Measurements from ENCODE around the gene UHRF1.

Gene UHRF1

DNA sequence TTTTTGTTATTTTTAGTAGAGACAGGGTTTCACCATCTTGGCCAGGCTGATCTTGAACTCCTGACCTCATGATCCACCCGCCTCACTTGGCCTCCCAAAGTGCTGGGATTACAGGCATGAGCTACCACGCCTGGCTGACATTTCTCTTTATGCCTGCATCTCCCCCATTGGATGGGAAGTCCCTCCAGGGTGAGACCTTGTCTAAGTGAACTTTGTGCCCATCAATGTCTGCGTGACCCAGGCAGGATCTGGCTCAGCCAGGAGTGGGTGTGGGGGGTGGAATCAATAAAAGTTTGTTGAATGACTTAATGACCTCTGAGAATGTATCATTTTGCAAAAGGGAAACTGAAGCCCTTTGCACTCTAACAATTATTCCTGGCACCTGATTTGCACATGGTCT, 4.8 kb upstream of the UHRF1 start:
- H3K36me3 ChIP-seq (ENCODE audit: control insufficient read depth, insufficient read depth, low read length): no peaks in the 10 kb centered on the region
- H3K4me3 ChIP-seq (ENCODE audit: low read depth, low read length): no peak overlapping the region
- no peaks in the 10 kb centered on the region for H3K4me1 ChIP-seq (ENCODE audit: control insufficient read depth, insufficient read depth, low read length)
- no peaks in the 10 kb centered on the region for H3K27me3 ChIP-seq (ENCODE audit: control insufficient read depth, insufficient read depth, low read length)
- H3K9ac ChIP-seq (ENCODE audit: low read depth, low read length): no peak overlapping the region
- H3K9me3 ChIP-seq (ENCODE audit: control insufficient read depth, insufficient read depth, low read length): no peaks in the 10 kb centered on the region

DNA sequence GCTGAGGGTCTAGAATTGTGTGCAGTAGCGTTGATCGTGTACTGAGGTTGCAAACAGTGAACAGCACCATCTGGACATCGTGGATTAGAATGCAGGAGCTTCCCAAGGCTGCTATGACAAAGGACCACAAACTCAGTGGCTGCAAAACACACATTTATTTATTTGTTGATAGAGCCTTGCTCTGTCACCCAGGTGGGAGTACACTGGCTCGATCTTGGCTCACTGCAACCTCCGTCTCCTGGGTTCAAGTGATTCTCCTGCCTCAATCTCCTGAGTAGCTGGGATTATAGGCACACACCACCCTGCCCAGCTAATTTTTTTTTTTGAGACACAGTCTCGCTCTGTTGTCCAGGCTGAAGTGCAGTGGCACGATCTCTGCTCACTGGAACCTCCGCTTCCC, 2.3 kb upstream of the UHRF1 start:
- Histone ChIP-seq H3K27me3 (ENCODE audit: control insufficient read depth, insufficient read depth, low read length) (no peaks in the 10 kb centered on the region), H3K36me3 (ENCODE audit: control insufficient read depth, insufficient read depth, low read length) (peaks cover 3% of the 10 kb centered on the region), H3K9me3 (ENCODE audit: control insufficient read depth, insufficient read depth, low read length) (no peaks in the 10 kb centered on the region), H3K4me1 (ENCODE audit: control insufficient read depth, insufficient read depth, low read length) (peaks cover 5% of the 10 kb centered on the region), H3K4me3 (ENCODE audit: low read depth, low read length) (no peak overlapping the region), H3K9ac (ENCODE audit: low read depth, low read length) (no peak overlapping the region)

DNA sequence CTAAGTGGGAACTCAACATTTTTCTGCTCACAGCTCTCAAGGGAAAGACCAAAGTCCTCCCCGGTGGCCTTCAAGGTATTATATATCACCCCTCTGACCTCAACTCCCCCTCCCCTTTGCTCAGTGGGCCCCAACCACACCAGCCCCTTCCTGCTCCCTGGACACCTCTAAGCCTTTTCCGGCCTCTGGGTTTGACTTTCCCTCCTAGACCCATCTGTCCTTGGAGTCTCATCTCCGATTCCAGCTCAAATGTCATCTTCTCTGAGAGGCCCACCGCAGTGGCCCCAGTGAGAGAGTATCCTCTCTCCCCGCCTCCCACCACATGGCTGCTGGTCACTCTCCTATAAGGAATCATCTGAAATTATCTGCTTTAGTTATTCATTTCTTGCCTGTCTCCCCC, 941 bp upstream of the UHRF1 start:
- no peak overlapping the region for H3K9ac ChIP-seq (ENCODE audit: low read depth, low read length)
- H3K36me3 ChIP-seq (ENCODE audit: control insufficient read depth, insufficient read depth, low read length): peaks cover 5% of the 10 kb centered on the region
- H3K27me3 ChIP-seq (ENCODE audit: control insufficient read depth, insufficient read depth, low read length): no peaks in the 10 kb centered on the region
- no peaks in the 10 kb centered on the region for H3K9me3 ChIP-seq (ENCODE audit: control insufficient read depth, insufficient read depth, low read length)
- H3K4me3 ChIP-seq (ENCODE audit: low read depth, low read length): no peak overlapping the region
- peaks cover 5% of the 10 kb centered on the region for H3K4me1 ChIP-seq (ENCODE audit: control insufficient read depth, insufficient read depth, low read length)

DNA sequence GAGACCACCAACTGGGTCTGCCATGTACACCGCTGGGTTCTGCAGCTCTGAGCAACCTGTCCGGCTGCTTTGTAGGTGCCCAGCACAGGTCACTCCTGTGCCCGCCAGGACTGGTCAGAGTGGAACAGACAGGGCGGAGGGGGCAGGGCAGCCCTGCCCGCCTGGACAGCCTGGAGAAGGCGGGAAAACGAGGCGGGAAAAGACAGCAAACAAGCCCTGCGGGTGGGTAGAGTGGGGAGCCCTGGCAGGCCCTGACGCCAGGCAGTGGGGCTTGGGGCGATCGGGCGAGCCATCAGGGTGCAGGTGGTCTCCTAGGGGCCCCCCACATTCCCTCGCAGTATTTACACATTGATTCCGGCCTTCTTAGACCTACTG, 533 bp upstream of the UHRF1 start:
- Histone ChIP-seq H3K4me1 (ENCODE audit: control insufficient read depth, insufficient read depth, low read length) (peaks cover 5% of the 10 kb centered on the region), H3K9me3 (ENCODE audit: control insufficient read depth, insufficient read depth, low read length) (no peaks in the 10 kb centered on the region), H3K9ac (ENCODE audit: low read depth, low read length) (no peak overlapping the region), H3K27me3 (ENCODE audit: control insufficient read depth, insufficient read depth, low read length) (no peaks in the 10 kb centered on the region), H3K36me3 (ENCODE audit: control insufficient read depth, insufficient read depth, low read length) (peaks cover 5% of the 10 kb centered on the region), H3K4me3 (ENCODE audit: low read depth, low read length) (peak overlapping the region; percentile 54)

DNA sequence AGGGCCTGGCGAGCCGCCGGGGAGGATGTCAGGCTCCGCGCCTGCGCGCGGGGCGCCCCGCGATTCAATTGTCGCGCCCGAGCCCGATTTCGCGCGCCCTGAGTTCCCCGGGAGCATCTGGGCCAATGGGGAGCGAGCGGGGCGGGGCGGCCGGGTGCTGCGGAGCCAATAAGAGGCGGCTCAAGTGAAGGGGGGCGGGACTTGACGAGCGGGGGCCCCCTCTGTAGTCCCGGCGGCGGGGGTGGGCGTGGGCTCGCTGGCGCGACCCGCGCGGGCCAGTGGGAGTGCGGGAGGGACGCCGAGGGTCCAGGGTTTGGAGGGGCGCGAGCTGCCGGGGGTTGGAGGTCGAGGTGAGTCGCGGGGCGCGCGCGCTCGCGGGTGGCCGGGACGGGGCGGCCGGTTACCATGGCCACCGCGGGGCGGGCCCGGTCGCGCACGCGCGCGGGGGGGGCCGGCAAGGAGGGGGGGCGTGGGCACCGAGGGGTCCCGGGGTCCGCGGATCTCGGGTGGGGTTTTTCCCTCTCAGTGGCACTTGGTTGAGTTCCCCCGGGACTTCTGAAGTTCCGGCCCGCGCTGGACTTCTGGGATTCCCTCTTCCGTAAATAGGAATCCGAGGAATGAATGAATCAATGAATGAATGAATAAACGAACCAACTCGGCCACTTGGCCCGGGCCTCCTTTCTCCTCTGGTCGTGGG, 744 bp downstream of the UHRF1 start:
- H3K4me1 ChIP-seq (ENCODE audit: control insufficient read depth, insufficient read depth, low read length): peaks cover 5% of the 10 kb centered on the region
- H3K9ac ChIP-seq (ENCODE audit: low read depth, low read length): peak overlapping the region; percentile 26
- H3K4me3 ChIP-seq (ENCODE audit: low read depth, low read length): peak overlapping the region; percentile 63
- no peaks in the 10 kb centered on the region for H3K27me3 ChIP-seq (ENCODE audit: control insufficient read depth, insufficient read depth, low read length)
- peaks cover 12% of the 10 kb centered on the region for H3K36me3 ChIP-seq (ENCODE audit: control insufficient read depth, insufficient read depth, low read length)
- no peaks in the 10 kb centered on the region for H3K9me3 ChIP-seq (ENCODE audit: control insufficient read depth, insufficient read depth, low read length)

DNA sequence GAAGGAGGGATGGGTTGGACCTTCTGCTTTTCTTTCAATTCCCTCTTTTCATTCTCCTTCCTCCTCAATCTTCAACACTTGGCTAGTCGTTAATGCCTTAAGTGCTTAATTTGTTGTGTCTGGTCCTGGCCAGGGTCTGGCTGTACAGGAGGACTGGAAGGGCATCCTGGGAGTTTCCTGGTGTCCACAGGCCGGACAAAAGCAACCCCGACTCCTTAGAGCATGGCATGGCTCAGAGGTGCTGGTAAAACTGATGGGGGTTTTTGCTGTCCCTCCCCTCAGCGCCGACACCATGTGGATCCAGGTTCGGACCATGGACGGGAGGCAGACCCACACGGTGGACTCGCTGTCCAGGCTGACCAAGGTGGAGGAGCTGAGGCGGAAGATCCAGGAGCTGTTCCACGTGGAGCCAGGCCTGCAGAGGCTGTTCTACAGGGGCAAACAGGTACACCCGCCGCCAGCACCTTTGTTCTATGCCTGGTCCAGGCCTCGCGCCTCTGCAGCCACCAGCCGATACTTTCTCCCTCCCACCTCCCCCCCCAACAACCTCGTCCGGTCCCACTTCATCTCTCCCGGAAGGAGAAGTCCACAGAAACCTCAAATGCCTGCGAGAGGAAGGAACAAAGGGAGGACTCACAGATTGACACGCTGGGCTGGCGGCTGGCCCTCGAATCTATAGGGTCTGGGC, 1.4 kb downstream of the UHRF1 start:
- Histone ChIP-seq H3K9ac (ENCODE audit: low read depth, low read length) (peak overlapping the region; percentile 26), H3K27me3 (ENCODE audit: control insufficient read depth, insufficient read depth, low read length) (no peaks in the 10 kb centered on the region), H3K36me3 (ENCODE audit: control insufficient read depth, insufficient read depth, low read length) (peaks cover 12% of the 10 kb centered on the region), H3K4me1 (ENCODE audit: control insufficient read depth, insufficient read depth, low read length) (peaks cover 5% of the 10 kb centered on the region), H3K4me3 (ENCODE audit: low read depth, low read length) (peak overlapping the region; percentile 63), H3K9me3 (ENCODE audit: control insufficient read depth, insufficient read depth, low read length) (no peaks in the 10 kb centered on the region)

DNA sequence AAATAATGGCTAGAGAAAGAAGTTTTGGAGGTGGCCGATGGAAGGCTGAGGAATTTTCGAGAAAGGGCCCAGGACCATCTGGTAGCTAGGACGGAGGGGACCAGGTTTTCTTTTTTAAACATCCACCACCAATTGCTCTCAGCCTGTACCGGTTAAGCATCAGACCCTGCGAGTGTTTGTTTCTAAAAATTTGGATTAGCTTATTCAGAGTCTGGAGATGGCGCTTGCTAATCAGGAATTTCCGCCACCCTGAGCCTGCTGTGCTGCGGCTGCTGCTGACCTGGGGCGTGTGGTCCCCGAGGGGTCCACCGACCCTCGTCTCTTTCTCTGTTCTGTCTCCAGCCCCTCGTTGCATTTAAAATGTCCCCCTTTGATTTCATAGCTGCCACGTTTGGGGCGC, 2.0 kb downstream of the UHRF1 start:
- Histone ChIP-seq H3K9ac (ENCODE audit: low read depth, low read length) (no peak overlapping the region), H3K9me3 (ENCODE audit: control insufficient read depth, insufficient read depth, low read length) (no peaks in the 10 kb centered on the region), H3K36me3 (ENCODE audit: control insufficient read depth, insufficient read depth, low read length) (peaks cover 12% of the 10 kb centered on the region), H3K27me3 (ENCODE audit: control insufficient read depth, insufficient read depth, low read length) (no peaks in the 10 kb centered on the region), H3K4me1 (ENCODE audit: control insufficient read depth, insufficient read depth, low read length) (peaks cover 5% of the 10 kb centered on the region), H3K4me3 (ENCODE audit: low read depth, low read length) (peak overlapping the region; percentile 63)

DNA sequence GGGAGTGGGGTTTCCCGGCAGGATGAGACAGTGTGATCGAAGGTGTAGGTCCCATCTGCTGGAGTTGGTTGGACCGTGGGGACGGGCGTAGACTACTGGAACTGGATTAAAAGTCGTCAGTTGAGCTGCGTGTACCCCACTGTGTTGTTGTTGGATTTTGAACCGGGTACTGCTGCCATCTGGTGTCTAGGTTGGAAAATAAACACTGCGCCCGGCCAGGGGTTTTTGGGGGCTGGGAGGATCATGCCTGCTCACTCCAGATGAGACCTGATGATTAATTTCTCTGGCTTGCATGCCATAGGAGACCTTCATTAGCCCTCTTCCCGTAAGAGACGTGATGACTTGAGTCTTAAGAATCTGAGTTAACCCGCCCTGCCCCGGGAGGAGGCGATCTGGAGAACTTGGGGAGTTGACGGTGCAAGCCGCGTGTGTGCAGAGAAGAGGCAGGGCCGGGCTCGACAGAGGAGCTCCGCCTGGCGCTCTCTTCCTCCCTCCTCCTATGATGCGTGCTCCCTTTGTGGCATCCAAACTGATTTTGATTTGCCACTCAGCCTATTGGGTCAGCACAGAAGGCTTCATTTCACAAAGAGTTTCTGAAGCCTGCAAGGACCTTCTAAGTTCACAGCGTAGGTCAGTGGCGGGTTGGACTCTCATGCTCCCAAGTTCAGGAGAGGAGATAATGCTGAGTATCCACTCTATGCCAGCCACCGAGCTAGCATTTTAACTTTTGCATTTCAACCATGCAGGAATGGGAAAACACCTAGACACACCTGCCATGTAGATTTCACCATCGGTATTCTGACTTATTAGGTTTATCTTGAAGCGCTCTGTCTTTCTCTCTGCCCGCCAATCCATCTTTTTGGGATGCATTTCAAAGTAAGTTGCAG, 2.7 kb downstream of the UHRF1 start:
- Histone ChIP-seq H3K4me1 (ENCODE audit: control insufficient read depth, insufficient read depth, low read length) (peaks cover 5% of the 10 kb centered on the region), H3K9me3 (ENCODE audit: control insufficient read depth, insufficient read depth, low read length) (no peaks in the 10 kb centered on the region), H3K9ac (ENCODE audit: low read depth, low read length) (no peak overlapping the region), H3K36me3 (ENCODE audit: control insufficient read depth, insufficient read depth, low read length) (peaks cover 12% of the 10 kb centered on the region), H3K27me3 (ENCODE audit: control insufficient read depth, insufficient read depth, low read length) (no peaks in the 10 kb centered on the region), H3K4me3 (ENCODE audit: low read depth, low read length) (no peak overlapping the region)

DNA sequence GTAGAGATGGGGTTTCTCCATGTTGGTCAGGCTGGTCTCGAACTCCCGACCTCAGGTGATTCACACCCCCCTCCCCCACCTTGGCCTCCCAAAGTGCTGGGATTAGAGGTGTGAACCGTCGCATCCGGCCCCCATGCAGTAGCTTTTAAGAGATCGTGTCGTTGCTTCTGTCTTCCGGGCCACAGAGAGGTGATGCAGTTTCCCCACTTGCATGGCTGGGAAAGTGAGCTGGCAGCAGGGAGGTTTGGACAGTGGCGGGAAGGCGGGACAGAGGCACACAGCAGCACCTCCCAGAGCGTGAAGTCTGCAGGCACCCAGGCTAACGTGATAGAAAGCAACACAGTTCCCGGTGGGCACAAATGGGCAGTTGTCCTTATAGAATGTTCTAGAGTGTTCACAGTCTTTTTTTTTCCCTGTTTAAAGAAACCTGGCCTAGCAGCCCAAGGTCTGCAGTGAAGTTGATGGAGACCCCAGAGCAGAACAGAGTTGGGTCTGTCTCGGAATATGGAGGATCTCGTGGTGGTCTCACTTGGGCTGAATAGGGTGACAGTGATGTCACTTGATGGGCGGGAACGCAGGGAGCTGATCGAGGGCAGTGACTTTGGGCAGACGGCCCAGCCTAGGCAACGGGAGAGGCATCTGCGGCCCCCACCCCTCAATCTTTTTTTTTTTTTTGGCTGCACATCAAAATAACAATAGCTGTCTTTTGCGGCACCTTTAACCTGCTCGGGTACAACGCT, 4.9 kb downstream of the UHRF1 start:
- Histone ChIP-seq H3K4me3 (ENCODE audit: low read depth, low read length) (no peak overlapping the region), H3K36me3 (ENCODE audit: control insufficient read depth, insufficient read depth, low read length) (peaks cover 12% of the 10 kb centered on the region), H3K9me3 (ENCODE audit: control insufficient read depth, insufficient read depth, low read length) (no peaks in the 10 kb centered on the region), H3K4me1 (ENCODE audit: control insufficient read depth, insufficient read depth, low read length) (peaks cover 5% of the 10 kb centered on the region), H3K9ac (ENCODE audit: low read depth, low read length) (no peak overlapping the region), H3K27me3 (ENCODE audit: control insufficient read depth, insufficient read depth, low read length) (no peaks in the 10 kb centered on the region)

DNA sequence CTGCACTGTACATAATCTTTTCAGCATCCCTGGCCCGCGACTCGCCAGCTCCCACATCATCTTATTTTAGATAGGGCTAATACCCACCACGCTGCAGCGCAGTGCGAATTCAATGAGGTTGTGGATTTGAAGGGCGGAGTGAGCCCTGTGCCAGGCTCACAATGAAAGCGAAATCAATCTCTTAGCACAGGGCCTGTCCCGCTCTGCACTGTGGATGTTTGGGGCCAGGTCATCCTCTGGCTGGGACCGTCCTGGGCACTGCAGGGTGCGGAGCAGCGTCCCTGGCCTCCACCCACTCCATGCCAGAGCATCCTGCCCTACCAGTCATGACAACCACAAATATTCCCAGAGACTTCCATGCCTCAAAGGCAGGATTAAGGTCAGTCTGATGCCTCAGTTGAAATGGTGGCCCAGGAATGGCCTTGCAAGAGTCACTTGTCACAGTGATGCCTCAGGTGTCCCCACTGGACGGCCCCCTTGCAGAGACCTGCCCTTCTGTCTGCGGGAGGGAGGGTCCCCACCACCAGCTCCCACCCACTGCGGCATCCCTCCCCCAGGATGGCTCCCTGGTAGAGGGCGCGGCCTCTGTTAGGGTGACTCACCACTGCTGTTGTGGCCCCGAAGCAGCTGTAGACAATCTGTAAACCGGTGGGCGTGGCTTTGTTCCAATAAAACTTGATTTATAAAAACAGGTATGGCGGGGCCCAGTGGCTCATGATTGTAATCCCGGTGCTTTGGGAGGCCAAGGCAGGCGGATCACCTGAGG, 5.6 kb downstream of the UHRF1 start:
- Histone ChIP-seq H3K4me3 (ENCODE audit: low read depth, low read length) (no peak overlapping the region), H3K36me3 (ENCODE audit: control insufficient read depth, insufficient read depth, low read length) (peaks cover 12% of the 10 kb centered on the region), H3K9me3 (ENCODE audit: control insufficient read depth, insufficient read depth, low read length) (no peaks in the 10 kb centered on the region), H3K9ac (ENCODE audit: low read depth, low read length) (no peak overlapping the region), H3K27me3 (ENCODE audit: control insufficient read depth, insufficient read depth, low read length) (no peaks in the 10 kb centered on the region), H3K4me1 (ENCODE audit: control insufficient read depth, insufficient read depth, low read length) (peaks cover 5% of the 10 kb centered on the region)

Measured in iPS-15b (cell line).